Right atrium auricular region (tissue), 2 donors: ENCODE results near the gene FOXP1. TPM values are rescaled to one million over a fixed set of nuclear protein-coding genes. Genes with fewer than 3 reads are reported as not detected.
A peak's percentile ranks its signal among the peaks of the same experiment; 100 is the strongest.

Experiments used
- DNase-seq: peaks from one replicate; pipeline ENCODE4 v3.0.0-alpha.2; 2019; ENCODE audit warnings: low spot score
- H3K27ac ChIP-seq, 2 donors: fragments of 200-600 bp; sonication (generic); 1 replicate in 1 of 2; 2 replicates in 1 of 2; pipeline ENCODE4 v1.5.1; 2016 to 2019
- H3K27me3 ChIP-seq, 2 donors: fragments of 200-600 bp; sonication (generic); one replicate each; pipeline versions ENCODE4 v1.5.1 to v1.6.0; 2017 to 2019
- H3K36me3 ChIP-seq: fragments of 200-600 bp; sonication (generic); one replicate; pipeline ENCODE4 v1.5.1; 2016
- H3K4me1 ChIP-seq, 2 donors: fragments of 200-600 bp; sonication (generic); one replicate each; pipeline versions ENCODE4 v1.5.1 to v1.6.0; 2017 to 2019
- H3K4me3 ChIP-seq, 2 donors: fragments of 200-600 bp; sonication (generic); 1 replicate in 1 of 2; 2 replicates in 1 of 2; pipeline ENCODE4 v1.5.1; 2017 to 2019; ENCODE audit warnings: mild to moderate bottlenecking in 1 of 2, moderate library complexity in 1 of 2
- H3K9me3 ChIP-seq, 2 donors: fragments of 200-600 bp; sonication (generic); one replicate each; pipeline ENCODE4 v1.5.1; 2019
- total RNA-seq, 2 donors: library from RNA; depleted of rRNA; stranded (reverse); fragments of >200 nt; gene quantifications; one replicate each; pipeline ENCODE4 v1.1.0, GENCODE V29; 2016
- TF ChIP-seq, protein P1 (sequence below), 2 donors: fragments of 200-600 bp; sonication (generic); IDR thresholded peaks; one replicate each; pipeline ENCODE4 v1.5.1; 2019; ENCODE audit warnings: antibody characterized with exemption in 2 of 2

Gene FOXP1
- total RNA-seq, 2 donors from 2014 or later: 39.2 to 59.0 TPM

- H3K27ac ChIP-seq: peak overlapping the region in 1 of 2 donors; percentile 18
- H3K4me1 ChIP-seq: peaks cover 4 to 61% of the 10 kb centered on the region in 2 donors
Observed at GRCh38 chr3:71207632-71208031, 375.9 kb downstream of the FOXP1 start.

GRCh38 chr3:71206305-71207165 lies 377.0 kb downstream of the FOXP1 start:
- TF ChIP-seq, protein P1, sequence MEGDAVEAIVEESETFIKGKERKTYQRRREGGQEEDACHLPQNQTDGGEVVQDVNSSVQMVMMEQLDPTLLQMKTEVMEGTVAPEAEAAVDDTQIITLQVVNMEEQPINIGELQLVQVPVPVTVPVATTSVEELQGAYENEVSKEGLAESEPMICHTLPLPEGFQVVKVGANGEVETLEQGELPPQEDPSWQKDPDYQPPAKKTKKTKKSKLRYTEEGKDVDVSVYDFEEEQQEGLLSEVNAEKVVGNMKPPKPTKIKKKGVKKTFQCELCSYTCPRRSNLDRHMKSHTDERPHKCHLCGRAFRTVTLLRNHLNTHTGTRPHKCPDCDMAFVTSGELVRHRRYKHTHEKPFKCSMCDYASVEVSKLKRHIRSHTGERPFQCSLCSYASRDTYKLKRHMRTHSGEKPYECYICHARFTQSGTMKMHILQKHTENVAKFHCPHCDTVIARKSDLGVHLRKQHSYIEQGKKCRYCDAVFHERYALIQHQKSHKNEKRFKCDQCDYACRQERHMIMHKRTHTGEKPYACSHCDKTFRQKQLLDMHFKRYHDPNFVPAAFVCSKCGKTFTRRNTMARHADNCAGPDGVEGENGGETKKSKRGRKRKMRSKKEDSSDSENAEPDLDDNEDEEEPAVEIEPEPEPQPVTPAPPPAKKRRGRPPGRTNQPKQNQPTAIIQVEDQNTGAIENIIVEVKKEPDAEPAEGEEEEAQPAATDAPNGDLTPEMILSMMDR (IDR thresholded peaks at IDR 0.05): no peak
- peaks cover 4 to 72% of the 10 kb centered on the region in 2 donors for H3K4me1 ChIP-seq
- no peak for DNase-seq

More at GRCh38 chr3:71207632-71208031, 375.9 kb downstream of the FOXP1 start:
- Histone ChIP-seq H3K9me3 (no peaks in the 10 kb centered on the region), H3K4me3 (no peak overlapping the region), H3K36me3 (no peaks in the 10 kb centered on the region), H3K27me3 (no peaks in the 10 kb centered on the region)
- TF ChIP-seq, protein P1 (IDR thresholded peaks at IDR 0.05): no peak
- DNase-seq: no peak

DNA sequence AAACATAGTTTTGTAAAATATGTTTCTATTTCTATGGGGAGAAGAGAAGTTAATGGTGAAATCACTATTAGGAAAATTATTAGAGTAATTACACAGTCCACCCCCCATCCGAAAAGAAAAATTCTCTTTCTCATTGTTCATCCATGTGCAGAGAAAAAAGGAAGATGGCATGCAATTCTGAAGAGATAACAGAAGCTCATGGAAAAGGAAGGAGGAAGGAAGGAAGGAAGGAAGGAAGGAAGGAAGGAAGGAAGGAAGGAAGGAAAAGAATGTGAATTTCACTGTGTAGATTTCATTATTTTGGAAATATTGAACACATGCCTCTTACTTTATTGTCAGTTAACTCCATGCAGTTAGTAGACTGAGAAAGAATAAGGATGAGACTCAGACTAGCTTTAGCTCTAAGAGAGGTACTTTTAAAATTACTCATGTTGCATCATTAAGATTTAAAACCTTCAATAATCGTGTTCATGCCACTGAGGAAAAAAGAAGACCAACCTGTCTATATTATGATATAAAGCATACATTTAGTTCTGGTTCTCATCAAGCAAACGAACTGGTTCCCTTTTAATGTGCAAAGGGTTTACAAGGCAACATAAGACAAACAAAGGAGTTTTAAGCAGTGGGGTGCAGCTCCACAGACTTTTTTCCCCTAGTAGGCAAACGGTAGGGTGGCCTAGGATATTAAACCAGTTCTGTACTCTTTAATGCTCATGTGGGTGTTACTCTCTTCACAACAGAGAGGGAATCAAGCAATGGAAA lies 379.6 kb downstream of the FOXP1 start:
- H3K9me3 ChIP-seq: no peaks in the 10 kb centered on the region
- TF ChIP-seq, protein P1 (IDR thresholded peaks at IDR 0.05): no peak
- peaks cover 4 to 51% of the 10 kb centered on the region in 2 donors for H3K4me1 ChIP-seq
- H3K27ac ChIP-seq: no peak overlapping the region
- no peak overlapping the region for H3K4me3 ChIP-seq
- DNase-seq: no peak
- no peaks in the 10 kb centered on the region for H3K36me3 ChIP-seq
- H3K27me3 ChIP-seq: no peaks in the 10 kb centered on the region

More at GRCh38 chr3:71206305-71207165, 377.0 kb downstream of the FOXP1 start:
- no peak overlapping the region for H3K4me3 ChIP-seq
- no peaks in the 10 kb centered on the region for H3K36me3 ChIP-seq
- H3K27ac ChIP-seq: no peak overlapping the region
- H3K27me3 ChIP-seq: no peaks in the 10 kb centered on the region
- no peaks in the 10 kb centered on the region for H3K9me3 ChIP-seq

- no peak for DNase-seq
- TF ChIP-seq, protein P1 (IDR thresholded peaks at IDR 0.05): no peak
- H3K27me3 ChIP-seq: no peaks in the 10 kb centered on the region
- H3K27ac ChIP-seq: peak overlapping the region; percentile 19 to 24
- peaks cover 4 to 42% of the 10 kb centered on the region in 2 donors for H3K4me1 ChIP-seq
- no peak overlapping the region for H3K4me3 ChIP-seq
- H3K9me3 ChIP-seq: no peaks in the 10 kb centered on the region
- no peaks in the 10 kb centered on the region for H3K36me3 ChIP-seq
Observed at GRCh38 chr3:71202848-71203533, 380.5 kb downstream of the FOXP1 start.

DNA sequence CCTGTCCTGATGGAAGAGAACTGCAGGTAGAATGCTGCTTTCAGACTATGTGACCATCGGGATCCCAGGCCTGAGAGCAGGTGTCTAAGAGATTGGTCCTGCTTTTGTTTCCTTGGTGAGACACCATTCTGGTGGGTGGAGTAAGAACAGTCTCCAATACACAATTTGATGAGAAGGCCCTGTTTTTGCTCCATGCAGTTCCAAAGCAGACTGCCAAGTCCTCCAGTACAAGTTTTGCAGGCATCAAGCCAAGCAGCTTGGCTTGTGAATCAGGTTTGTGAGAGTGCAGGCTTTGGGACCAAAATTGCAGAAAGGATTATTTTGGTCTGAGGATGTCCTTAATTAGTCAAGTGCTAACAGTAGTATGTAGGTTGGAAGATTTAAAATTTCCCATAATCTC lies 381.6 kb downstream of the FOXP1 start:
- TF ChIP-seq, protein P1 (IDR thresholded peaks at IDR 0.05): no peak
- Histone ChIP-seq H3K4me3 (no peak overlapping the region), H3K4me1 (peaks cover 4 to 31% of the 10 kb centered on the region in 2 donors), H3K27ac (peak overlapping the region in 1 of 2 donors; percentile 24), H3K27me3 (no peaks in the 10 kb centered on the region), H3K36me3 (no peaks in the 10 kb centered on the region), H3K9me3 (no peaks in the 10 kb centered on the region)
- DNase-seq: peak; percentile 83
